ENCODE results near the gene KCNIP3.

The KCNIP3 gene

DNA sequence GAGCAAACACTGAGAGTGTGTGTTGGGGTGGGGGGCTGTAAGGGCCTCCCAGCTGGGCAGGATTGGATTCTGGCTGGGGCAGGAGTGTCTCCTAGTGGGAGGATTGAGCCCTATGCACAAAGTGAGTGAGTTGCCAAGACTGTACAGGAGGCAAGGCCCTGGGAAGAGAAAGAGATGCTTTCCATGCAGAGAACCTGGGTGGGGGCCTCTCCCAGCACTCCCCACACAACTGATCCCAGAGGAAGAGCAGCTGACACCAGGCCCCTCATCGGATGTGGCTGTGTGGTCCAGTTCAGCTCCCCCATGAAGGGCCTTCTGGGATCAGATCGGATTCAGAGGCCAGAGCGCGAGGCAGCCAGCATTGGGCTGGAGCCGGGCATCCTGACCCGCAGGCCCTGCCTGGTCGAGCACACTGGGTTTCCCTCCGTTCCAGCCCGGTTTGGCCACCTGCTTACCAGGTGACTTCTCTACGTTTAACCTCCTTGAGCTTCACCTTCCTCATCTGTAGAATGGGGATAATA lies 56.0 kb downstream of the KCNIP3 start:
- no peak for TF ChIP-seq SP3 (tag by site-specific recombination; IDR thresholded peaks at IDR 0.05)
- no peak for TF ChIP-seq ZNF837 (tag by site-specific recombination; IDR thresholded peaks at IDR 0.05)
- TF ChIP-seq KLF1 (tag by site-specific recombination; IDR thresholded peaks at IDR 0.05): no peak
- no peak for TF ChIP-seq KLF9 (tag by site-specific recombination; IDR thresholded peaks at IDR 0.05; ENCODE audit: low read depth)
- TF ChIP-seq ZNF530 (tag by site-specific recombination; IDR thresholded peaks at IDR 0.05; ENCODE audit: low read depth): no peak
- no peak for TF ChIP-seq AEBP2 (tag by site-specific recombination; IDR thresholded peaks at IDR 0.05; ENCODE audit: borderline replicate concordance)
- TF ChIP-seq EGR2 (tag by site-specific recombination; IDR thresholded peaks at IDR 0.05; ENCODE audit: low read depth): no peak
- no peak for TF ChIP-seq ZNF843 (tag by site-specific recombination; IDR thresholded peaks at IDR 0.05)
- no peak overlapping the region for H3K4me3 ChIP-seq (ENCODE audit: low read depth, low read length)
- CTCF ChIA-PET: interaction anchor here (1.5 kb wide), 1 partner anchor 8 kb away, joined by 4 read pairs; no protein-coding TSS in a partner anchor
- H3K36me3 ChIP-seq (ENCODE audit: control insufficient read depth in 2 of 2, insufficient read depth in 1 of 2, low read length in 2 of 2): no peaks in the 10 kb centered on the region
- H3K9me3 ChIP-seq (ENCODE audit: control insufficient read depth, insufficient read depth, low read depth, low read length): no peaks in the 10 kb centered on the region
- H3K27ac ChIP-seq (ENCODE audit: extremely low read depth, low read depth, low read length): no peak overlapping the region
- POLR2A ChIA-PET: no interaction called here
- no peaks in the 10 kb centered on the region; the same call in 1 of the 2 replicates for H3K4me1 ChIP-seq (ENCODE audit: control insufficient read depth, insufficient read depth, low read length)

- H3K36me3 ChIP-seq (ENCODE audit: control insufficient read depth in 2 of 2, insufficient read depth in 1 of 2, low read length in 2 of 2): no peaks in the 10 kb centered on the region
- H3K4me3 ChIP-seq (ENCODE audit: low read depth, low read length): no peak overlapping the region
- H3K27ac ChIP-seq (ENCODE audit: extremely low read depth, low read depth, low read length): no peak overlapping the region
- no peaks in the 10 kb centered on the region for H3K9me3 ChIP-seq (ENCODE audit: control insufficient read depth, insufficient read depth, low read depth, low read length)
- ChIA-PET POLR2A (no interaction called here), CTCF (interaction anchor here (0.6 to 1.5 kb wide), 2 partner anchors 9 to 122 kb away, joined by 3 to 4 read pairs; no protein-coding TSS in a partner anchor)
- H3K4me1 ChIP-seq (ENCODE audit: control insufficient read depth, insufficient read depth, low read length): no peaks in the 10 kb centered on the region; the same call in 1 of the 2 replicates
- no peak for TF ChIP-seq ZXDB (tag by site-specific recombination; IDR thresholded peaks at IDR 0.05)
- TF ChIP-seq ZBTB11 (tag by site-specific recombination; conservative IDR thresholded peaks at IDR 0.05; ENCODE audit: low read depth): no peak
- TF ChIP-seq GLI4 (tag by site-specific recombination; IDR thresholded peaks at IDR 0.05): no peak
- TF ChIP-seq IKZF3 (tag by site-specific recombination; IDR thresholded peaks at IDR 0.05): no peak
These were observed 56.7 kb downstream of the KCNIP3 start for GRCh38 chr2:95353613-95354468.

- Histone ChIP-seq H3K27ac (ENCODE audit: extremely low read depth, low read depth, low read length) (no peak overlapping the region), H3K4me1 (ENCODE audit: control insufficient read depth, insufficient read depth, low read length) (no peaks in the 10 kb centered on the region), H3K9me3 (ENCODE audit: control insufficient read depth, insufficient read depth, low read depth, low read length) (no peaks in the 10 kb centered on the region), H3K4me3 (ENCODE audit: low read depth, low read length) (no peak overlapping the region), H3K36me3 (ENCODE audit: control insufficient read depth in 2 of 2, insufficient read depth in 1 of 2, low read length in 2 of 2) (no peaks in the 10 kb centered on the region)
- ChIA-PET POLR2A (no interaction called here), CTCF (interaction anchor here (0.6 to 1.5 kb wide), 2 partner anchors 9 to 123 kb away, joined by 3 to 4 read pairs; no protein-coding TSS in a partner anchor)
- TF ChIP-seq IKZF3 (tag by site-specific recombination; IDR thresholded peaks at IDR 0.05) (no peak), ZNF280C (tag by site-specific recombination; IDR thresholded peaks at IDR 0.05) (no peak), SCRT1 (tag by site-specific recombination; IDR thresholded peaks at IDR 0.05; ENCODE audit: borderline replicate concordance) (no peak), ZNF488 (tag by site-specific recombination; IDR thresholded peaks at IDR 0.05) (no peak), ZNF843 (tag by site-specific recombination; IDR thresholded peaks at IDR 0.05) (no peak), ZSCAN23 (tag by site-specific recombination; IDR thresholded peaks at IDR 0.05) (no peak), ZNF423 (tag by site-specific recombination; IDR thresholded peaks at IDR 0.05) (no peak), ZNF654 (tag by site-specific recombination; IDR thresholded peaks at IDR 0.05; ENCODE audit: low read depth) (no peak), ZNF19 (tag by site-specific recombination; IDR thresholded peaks at IDR 0.05; ENCODE audit: low read depth) (no peak)
- TF ChIP-seq, protein P1, sequence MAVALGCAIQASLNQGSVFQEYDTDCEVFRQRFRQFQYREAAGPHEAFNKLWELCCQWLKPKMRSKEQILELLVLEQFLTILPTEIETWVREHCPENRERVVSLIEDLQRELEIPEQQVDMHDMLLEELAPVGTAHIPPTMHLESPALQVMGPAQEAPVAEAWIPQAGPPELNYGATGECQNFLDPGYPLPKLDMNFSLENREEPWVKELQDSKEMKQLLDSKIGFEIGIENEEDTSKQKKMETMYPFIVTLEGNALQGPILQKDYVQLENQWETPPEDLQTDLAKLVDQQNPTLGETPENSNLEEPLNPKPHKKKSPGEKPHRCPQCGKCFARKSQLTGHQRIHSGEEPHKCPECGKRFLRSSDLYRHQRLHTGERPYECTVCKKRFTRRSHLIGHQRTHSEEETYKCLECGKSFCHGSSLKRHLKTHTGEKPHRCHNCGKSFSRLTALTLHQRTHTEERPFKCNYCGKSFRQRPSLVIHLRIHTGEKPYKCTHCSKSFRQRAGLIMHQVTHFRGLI (tag by site-specific recombination; IDR thresholded peaks at IDR 0.05): no peak
These were observed 57.3 kb downstream of the KCNIP3 start for GRCh38 chr2:95354469-95354901.
